ENCODE results near the gene GALNT1. TPM values are rescaled to one million over a fixed set of nuclear protein-coding genes. Genes with fewer than 3 reads are reported as not detected.

GALNT1 gene
- total and polyA plus RNA-seq, 3 donors from 2014 or later = 27.3 to 67.0 (median 55.7) TPM

DNA sequence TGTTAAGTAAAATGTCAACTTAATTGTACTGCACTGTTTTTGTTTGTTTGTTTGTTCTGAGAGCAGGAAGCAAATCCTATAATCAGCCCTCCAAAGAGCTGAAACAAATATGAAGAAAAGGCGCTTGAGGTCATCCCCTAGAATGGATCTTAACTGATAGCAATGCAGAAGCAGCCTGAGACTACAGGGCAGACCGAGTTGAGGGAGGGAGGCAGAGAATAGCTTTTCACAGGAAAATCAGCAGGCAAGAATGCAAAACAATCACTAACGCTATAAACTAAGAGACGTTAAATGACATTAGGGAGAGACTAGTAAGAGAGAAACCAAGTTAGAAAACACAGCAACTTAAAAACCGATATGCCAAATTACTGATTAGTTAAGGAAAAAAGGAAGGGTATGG is 37.2 kb downstream of the GALNT1 start:
- peaks cover 5% of the 10 kb centered on the region for H3K4me1 ChIP-seq
- no peaks in the 10 kb centered on the region for H3K27me3 ChIP-seq
- DNase-seq = no peak
- no peak overlapping the region for H3K27ac ChIP-seq
- WGBS, 2 donors = 33 to 46% methylated on average over 5 of the region's 5 CpGs
- H3K4me3 ChIP-seq = no peak overlapping the region
- H3K36me3 ChIP-seq (ENCODE audit: low read depth, missing control alignments) = no peaks in the 10 kb centered on the region
- H3K9me3 ChIP-seq = no peaks in the 10 kb centered on the region
- intact Hi-C loops (cut with DNase I; ENCODE audit: low total_unique reads) = no loop called here
- TF ChIP-seq POLR2A (IDR thresholded peaks at IDR 0.05) = no peak
- TF ChIP-seq, protein P1, sequence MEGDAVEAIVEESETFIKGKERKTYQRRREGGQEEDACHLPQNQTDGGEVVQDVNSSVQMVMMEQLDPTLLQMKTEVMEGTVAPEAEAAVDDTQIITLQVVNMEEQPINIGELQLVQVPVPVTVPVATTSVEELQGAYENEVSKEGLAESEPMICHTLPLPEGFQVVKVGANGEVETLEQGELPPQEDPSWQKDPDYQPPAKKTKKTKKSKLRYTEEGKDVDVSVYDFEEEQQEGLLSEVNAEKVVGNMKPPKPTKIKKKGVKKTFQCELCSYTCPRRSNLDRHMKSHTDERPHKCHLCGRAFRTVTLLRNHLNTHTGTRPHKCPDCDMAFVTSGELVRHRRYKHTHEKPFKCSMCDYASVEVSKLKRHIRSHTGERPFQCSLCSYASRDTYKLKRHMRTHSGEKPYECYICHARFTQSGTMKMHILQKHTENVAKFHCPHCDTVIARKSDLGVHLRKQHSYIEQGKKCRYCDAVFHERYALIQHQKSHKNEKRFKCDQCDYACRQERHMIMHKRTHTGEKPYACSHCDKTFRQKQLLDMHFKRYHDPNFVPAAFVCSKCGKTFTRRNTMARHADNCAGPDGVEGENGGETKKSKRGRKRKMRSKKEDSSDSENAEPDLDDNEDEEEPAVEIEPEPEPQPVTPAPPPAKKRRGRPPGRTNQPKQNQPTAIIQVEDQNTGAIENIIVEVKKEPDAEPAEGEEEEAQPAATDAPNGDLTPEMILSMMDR (IDR thresholded peaks at IDR 0.05) = no peak

DNA sequence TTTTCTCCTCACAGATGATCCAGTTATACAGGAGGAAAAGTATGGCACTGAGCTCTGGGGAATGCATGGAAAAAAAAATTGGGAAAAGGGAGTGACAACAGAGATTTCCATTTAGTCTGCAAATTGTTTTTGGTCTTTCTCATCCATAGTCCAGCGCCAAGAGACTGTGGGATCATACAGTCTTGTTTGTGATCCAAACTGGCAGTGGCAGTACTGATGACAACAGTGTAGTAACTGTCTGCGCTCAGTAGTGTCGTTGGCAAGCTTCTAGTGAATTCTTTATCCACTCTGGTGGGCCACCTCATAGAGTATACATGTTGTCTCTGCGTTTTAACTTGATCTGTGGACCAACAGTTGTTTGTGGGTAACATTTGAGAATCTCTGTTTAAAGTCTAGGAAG is 37.9 kb downstream of the GALNT1 start:
- no peaks in the 10 kb centered on the region for H3K9me3 ChIP-seq
- no peak for DNase-seq
- peaks cover 5% of the 10 kb centered on the region for H3K4me1 ChIP-seq
- H3K4me3 ChIP-seq = no peak overlapping the region
- no peak overlapping the region for H3K27ac ChIP-seq
- intact Hi-C loops (cut with DNase I; ENCODE audit: low total_unique reads) = no loop called here
- H3K27me3 ChIP-seq = no peaks in the 10 kb centered on the region
- TF ChIP-seq, protein P1 (IDR thresholded peaks at IDR 0.05) = no peak
- TF ChIP-seq POLR2A (IDR thresholded peaks at IDR 0.05) = no peak
- H3K36me3 ChIP-seq (ENCODE audit: low read depth, missing control alignments) = no peaks in the 10 kb centered on the region
- WGBS, 2 donors = 61 to 68% methylated on average over 4 of the region's 4 CpGs

DNA sequence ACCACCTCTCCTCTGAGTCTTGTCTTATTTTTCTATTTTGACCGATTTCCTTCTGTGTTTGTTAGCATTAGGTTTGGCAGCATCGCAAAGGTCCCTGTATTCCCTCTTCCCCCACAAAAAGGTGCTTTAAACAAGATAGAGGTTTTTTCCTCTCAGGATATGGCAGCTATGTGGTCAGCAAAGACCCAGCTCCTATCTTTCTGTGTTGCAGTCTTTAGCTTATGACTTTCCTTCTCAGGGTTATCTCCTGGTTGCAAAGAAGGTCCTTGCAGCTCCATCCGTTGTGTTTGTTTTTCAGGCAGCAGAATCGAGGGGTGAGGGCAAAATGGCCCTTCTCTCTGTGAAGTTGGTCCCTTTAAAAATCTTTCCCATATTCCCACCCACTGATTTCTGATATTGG is 38.4 kb downstream of the GALNT1 start:
- Histone ChIP-seq H3K4me1 (peaks cover 5% of the 10 kb centered on the region), H3K27ac (no peak overlapping the region), H3K36me3 (ENCODE audit: low read depth, missing control alignments) (no peaks in the 10 kb centered on the region), H3K27me3 (no peaks in the 10 kb centered on the region), H3K9me3 (no peaks in the 10 kb centered on the region), H3K4me3 (no peak overlapping the region)
- TF ChIP-seq, protein P1 (IDR thresholded peaks at IDR 0.05) = no peak
- no peak for TF ChIP-seq POLR2A (IDR thresholded peaks at IDR 0.05)
- 40 to 54% methylated on average over 4 of the region's 4 CpGs for WGBS, 2 donors
- intact Hi-C loops (cut with DNase I; ENCODE audit: low total_unique reads) = no loop called here
- DNase-seq = no peak

DNA sequence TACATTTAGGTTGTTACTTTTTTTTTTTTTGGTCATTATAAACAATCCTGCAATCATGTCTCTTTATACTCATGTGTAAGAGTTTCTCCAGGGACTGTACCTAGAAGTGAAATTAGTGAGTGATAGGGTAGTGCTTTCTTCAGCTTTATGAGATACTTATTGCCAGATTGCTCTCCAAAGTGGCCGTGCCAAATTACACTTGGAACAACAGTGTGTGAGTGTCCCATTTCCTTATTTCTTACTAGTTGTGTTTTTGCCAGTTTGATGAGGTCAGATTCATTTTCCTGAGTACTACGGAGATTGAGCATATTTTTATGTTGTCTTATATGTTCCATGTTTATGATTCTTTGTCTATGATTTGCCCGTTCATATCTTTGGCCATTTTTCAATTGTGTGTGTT is 39.2 kb downstream of the GALNT1 start:
- no peaks in the 10 kb centered on the region for H3K9me3 ChIP-seq
- TF ChIP-seq, protein P1 (IDR thresholded peaks at IDR 0.05) = no peak
- no peak for TF ChIP-seq POLR2A (IDR thresholded peaks at IDR 0.05)
- no peaks in the 10 kb centered on the region for H3K36me3 ChIP-seq (ENCODE audit: low read depth, missing control alignments)
- no peak overlapping the region for H3K27ac ChIP-seq
- peaks cover 5% of the 10 kb centered on the region for H3K4me1 ChIP-seq
- 45 to 67% methylated on average over 3 of the region's 3 CpGs for WGBS, 2 donors
- no peaks in the 10 kb centered on the region for H3K27me3 ChIP-seq
- intact Hi-C loops (cut with DNase I; ENCODE audit: low total_unique reads) = no loop called here
- DNase-seq = no peak
- H3K4me3 ChIP-seq = no peak overlapping the region

DNA sequence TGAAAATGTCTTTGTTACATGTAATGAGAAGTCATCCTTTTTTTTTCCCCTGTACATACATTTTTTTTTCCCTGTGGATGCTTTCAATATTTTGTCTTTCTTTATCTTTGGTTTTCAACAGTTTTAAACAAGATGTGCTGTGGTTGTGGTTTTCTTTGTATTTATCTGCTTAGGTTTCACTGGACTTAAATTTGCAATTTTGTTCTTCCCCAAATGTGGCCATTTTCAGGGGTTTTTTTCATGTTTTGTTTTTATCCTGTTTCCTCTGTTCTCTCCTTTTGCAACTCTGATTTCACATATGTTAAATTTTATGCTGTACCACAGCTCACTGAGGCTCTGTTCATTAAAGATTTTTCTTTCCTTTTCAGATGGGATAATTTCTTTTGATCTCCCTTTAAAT is 41.7 kb downstream of the GALNT1 start:
- TF ChIP-seq, protein P1 (IDR thresholded peaks at IDR 0.05) = no peak
- no peak for TF ChIP-seq POLR2A (IDR thresholded peaks at IDR 0.05)
- Histone ChIP-seq H3K4me1 (peaks cover 5% of the 10 kb centered on the region), H3K9me3 (no peaks in the 10 kb centered on the region), H3K36me3 (ENCODE audit: low read depth, missing control alignments) (no peaks in the 10 kb centered on the region), H3K4me3 (no peak overlapping the region), H3K27me3 (no peaks in the 10 kb centered on the region), H3K27ac (no peak overlapping the region)
- intact Hi-C loops (cut with DNase I; ENCODE audit: low total_unique reads) = no loop called here
- DNase-seq = no peak

Data from testis (tissue), 3 donors.